ENCODE measurements around the gene DEPP1.

DNA sequence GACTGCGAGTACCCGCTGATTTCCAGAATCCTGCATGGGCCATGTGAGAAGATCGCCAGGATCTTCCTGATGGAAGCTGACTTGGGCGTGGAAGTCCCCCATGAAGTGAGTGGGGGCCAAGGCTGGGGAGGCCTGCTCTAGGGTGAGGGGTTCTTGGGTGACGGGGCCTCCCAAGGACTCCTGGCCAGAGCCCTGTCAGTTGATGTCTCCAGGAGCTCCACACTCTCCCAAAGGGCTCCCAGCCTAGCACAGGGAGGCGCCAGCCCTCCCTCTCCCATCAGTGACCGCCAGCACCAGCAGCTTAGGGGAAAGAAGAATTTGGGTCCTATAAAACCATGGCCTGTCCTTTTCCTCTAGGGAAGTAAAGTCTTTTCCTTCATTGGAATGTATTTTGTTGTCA lies 12.4 kb upstream of the DEPP1 start:
- no peak for TF ChIP-seq EZH2 (IDR thresholded peaks at IDR 0.05)
- TF ChIP-seq, protein P1, sequence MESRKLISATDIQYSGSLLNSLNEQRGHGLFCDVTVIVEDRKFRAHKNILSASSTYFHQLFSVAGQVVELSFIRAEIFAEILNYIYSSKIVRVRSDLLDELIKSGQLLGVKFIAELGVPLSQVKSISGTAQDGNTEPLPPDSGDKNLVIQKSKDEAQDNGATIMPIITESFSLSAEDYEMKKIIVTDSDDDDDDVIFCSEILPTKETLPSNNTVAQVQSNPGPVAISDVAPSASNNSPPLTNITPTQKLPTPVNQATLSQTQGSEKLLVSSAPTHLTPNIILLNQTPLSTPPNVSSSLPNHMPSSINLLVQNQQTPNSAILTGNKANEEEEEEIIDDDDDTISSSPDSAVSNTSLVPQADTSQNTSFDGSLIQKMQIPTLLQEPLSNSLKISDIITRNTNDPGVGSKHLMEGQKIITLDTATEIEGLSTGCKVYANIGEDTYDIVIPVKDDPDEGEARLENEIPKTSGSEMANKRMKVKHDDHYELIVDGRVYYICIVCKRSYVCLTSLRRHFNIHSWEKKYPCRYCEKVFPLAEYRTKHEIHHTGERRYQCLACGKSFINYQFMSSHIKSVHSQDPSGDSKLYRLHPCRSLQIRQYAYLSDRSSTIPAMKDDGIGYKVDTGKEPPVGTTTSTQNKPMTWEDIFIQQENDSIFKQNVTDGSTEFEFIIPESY (IDR thresholded peaks at IDR 0.05; ENCODE audit: extremely low read depth, insufficient replicate concordance, low read length) = no peak
- no peak for TF ChIP-seq CBX3 (IDR thresholded peaks at IDR 0.05; ENCODE audit: low read depth)
- no peak for TF ChIP-seq SRF (IDR thresholded peaks at IDR 0.05; ENCODE audit: low read depth)
- TF ChIP-seq, protein P2, sequence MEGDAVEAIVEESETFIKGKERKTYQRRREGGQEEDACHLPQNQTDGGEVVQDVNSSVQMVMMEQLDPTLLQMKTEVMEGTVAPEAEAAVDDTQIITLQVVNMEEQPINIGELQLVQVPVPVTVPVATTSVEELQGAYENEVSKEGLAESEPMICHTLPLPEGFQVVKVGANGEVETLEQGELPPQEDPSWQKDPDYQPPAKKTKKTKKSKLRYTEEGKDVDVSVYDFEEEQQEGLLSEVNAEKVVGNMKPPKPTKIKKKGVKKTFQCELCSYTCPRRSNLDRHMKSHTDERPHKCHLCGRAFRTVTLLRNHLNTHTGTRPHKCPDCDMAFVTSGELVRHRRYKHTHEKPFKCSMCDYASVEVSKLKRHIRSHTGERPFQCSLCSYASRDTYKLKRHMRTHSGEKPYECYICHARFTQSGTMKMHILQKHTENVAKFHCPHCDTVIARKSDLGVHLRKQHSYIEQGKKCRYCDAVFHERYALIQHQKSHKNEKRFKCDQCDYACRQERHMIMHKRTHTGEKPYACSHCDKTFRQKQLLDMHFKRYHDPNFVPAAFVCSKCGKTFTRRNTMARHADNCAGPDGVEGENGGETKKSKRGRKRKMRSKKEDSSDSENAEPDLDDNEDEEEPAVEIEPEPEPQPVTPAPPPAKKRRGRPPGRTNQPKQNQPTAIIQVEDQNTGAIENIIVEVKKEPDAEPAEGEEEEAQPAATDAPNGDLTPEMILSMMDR (IDR thresholded peaks at IDR 0.05 in 2 of 3, conservative IDR thresholded peaks at IDR 0.05 in 1 of 3; ENCODE audit: borderline replicate concordance in 1 of 3, insufficient read depth in 1 of 3, low read depth in 2 of 3, low read length in 2 of 3) = no peak
- no peak for TF ChIP-seq POLR2A (IDR thresholded peaks at IDR 0.05; ENCODE audit: borderline replicate concordance, extremely low read depth, insufficient read depth, insufficient read length)
- TF ChIP-seq SP1 (IDR thresholded peaks at IDR 0.05; ENCODE audit: low read depth) = no peak
- no peak for TF ChIP-seq ZFX (IDR thresholded peaks at IDR 0.05)
- TF ChIP-seq EGR1 (IDR thresholded peaks at IDR 0.05; ENCODE audit: low read depth) = no peak
- TF ChIP-seq CEBPB (IDR thresholded peaks at IDR 0.05; ENCODE audit: low read depth) = no peak
- TF ChIP-seq ZNF274 (IDR thresholded peaks at IDR 0.05; ENCODE audit: low read depth, low read length) = no peak
- TF ChIP-seq, protein P3, sequence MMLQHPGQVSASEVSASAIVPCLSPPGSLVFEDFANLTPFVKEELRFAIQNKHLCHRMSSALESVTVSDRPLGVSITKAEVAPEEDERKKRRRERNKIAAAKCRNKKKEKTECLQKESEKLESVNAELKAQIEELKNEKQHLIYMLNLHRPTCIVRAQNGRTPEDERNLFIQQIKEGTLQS (IDR thresholded peaks at IDR 0.05) = no peak
- TF ChIP-seq POLR2AphosphoS5 (IDR thresholded peaks at IDR 0.05; ENCODE audit: low read depth, low read length) = no peak
